GM19099 (cell line): ENCODE measurements around the gene DCTN2.

Experiments
- POLR2A ChIP-seq: IDR thresholded peaks from 3 replicates; pipeline ENCODE4 v1.6.1; 2011; ENCODE audit warnings: low read depth; ENCODE audit not compliant: insufficient read length; ENCODE audit errors: extremely low read depth

DCTN2 gene

DNA sequence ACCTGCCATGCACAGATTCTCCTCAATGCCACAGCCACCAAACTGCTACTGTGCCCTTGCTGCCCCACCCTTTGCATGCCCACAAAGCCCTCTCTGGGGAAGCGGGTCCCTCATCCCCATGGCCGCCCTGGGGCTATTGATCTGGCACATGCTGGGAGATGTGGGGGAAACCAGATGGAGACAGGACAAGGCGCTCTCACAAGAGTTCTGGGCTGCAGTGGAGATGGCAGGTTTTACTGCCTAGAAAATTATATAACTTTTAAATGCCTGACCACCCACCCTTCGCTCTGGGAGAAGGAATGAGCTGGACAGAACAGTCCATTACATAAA is 33.4 kb upstream of the DCTN2 start:
- no peak for TF ChIP-seq POLR2A

DNA sequence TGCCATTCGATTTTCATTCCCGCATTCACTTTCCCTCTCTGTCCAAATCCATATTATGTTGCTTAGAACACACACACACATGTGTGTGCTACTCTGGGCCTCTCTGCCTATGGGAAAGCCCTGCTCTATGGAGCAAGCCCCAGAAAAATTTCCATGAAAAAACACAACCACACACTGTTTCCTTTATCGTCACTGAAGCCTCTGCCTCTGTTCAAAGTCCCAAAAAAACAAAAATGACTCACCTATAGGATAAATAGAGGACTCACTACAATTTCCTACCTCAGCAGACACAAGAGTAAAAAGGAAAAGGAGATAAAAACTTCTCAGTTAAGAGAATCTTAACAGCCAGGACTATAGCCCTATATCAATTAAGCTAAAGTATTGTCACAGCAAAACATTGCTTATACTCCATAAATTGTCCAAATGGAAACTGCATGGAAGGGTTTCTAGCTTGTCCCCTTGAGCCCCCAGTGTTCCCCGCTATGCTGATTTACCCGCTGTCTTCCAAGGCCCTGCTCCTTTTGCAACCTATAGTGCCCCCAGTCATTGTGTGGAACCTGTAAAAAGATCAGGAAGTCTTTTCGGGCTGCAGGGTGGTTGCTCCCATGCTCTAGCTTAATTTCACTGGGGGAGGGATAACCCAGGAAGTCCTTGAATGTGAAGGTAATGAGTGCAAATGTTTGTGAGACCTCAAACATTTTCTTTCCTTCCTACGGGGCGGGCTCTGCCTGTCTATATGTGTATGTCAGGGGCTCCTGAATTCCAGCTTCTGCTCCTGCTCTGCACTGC is 32.9 kb upstream of the DCTN2 start:
- TF ChIP-seq POLR2A, result no peak

DNA sequence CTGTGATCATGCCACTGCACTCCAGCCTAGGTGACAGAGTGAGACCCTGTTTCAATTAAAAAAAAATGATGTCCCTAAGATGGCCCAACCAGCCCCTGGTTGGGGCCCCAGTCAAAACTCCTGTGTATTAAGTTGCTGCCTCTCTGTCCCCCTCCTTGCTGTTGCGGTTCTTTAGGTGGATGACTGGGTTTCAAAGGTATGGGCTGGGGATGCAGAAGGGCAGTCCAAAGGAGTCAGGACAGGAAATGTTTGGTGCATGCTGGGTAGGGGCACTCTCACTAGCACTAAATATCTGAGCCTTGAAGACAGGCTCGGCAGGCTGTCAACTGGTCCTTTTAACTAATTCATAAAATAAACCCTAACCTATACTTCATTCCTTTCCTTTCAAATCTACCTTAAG is 32.0 kb upstream of the DCTN2 start:
- no peak for TF ChIP-seq POLR2A

DNA sequence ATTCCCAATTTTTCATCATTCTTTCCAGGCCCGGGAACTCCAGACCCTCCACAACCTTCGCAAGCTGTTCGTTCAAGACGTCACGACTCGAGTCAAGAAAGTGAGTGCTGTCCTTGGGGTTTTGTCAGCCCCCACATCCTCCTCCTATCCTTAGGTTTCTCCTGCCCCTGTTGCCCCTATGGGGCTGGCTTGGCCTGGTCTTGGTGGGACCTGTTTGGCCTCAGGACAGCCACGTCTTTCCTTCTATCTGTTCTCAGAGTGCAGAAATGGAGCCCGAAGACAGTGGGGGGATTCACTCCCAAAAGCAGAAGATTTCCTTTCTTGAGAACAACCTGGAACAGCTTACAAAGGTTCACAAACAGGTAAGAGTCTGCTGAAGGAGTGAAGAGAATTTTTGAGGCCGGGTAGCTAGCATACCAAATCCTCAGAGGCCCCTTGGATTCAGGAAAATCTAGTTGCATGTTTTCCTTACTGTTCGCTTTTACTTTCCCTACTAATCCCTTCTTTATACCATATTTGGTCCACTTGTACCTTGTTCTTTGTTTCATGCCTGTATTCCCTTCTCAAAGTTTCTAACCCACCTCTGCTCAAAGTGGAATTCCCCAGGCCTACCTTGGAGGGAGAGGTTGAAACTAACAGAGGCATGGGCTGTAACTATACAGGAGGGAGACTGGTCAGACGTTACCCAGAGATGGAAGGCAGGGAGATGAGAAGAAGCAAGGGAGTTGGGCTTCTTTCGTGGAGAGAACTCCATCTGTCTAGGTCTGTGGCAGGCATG is 31.2 kb upstream of the DCTN2 start:
- no peak for TF ChIP-seq POLR2A

DNA sequence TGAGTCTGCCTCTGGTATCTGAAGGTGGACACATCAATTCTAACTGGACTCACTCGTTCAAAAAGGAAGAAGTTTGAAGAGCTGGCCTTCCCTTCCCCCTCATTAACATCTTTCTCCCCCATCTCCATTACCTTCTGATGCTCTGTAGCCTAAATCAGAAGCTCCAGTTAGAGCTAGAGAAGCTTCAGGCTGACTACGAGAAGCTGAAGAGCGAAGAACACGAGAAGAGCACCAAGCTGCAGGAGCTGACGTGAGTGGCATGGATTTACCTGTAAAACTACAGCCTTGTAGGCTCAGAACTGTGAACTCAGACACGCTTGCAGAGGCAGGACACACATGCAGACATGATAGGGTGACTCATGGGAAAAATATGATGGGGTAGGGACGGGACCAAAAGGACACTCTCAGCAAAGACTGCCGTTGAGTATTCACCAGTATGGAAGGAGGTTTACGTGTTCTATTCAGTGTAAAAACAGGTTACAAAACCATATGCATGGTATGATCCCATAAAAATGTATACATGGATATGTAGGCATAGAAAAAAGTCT is 29.7 kb upstream of the DCTN2 start:
- TF ChIP-seq POLR2A, result no peak

DNA sequence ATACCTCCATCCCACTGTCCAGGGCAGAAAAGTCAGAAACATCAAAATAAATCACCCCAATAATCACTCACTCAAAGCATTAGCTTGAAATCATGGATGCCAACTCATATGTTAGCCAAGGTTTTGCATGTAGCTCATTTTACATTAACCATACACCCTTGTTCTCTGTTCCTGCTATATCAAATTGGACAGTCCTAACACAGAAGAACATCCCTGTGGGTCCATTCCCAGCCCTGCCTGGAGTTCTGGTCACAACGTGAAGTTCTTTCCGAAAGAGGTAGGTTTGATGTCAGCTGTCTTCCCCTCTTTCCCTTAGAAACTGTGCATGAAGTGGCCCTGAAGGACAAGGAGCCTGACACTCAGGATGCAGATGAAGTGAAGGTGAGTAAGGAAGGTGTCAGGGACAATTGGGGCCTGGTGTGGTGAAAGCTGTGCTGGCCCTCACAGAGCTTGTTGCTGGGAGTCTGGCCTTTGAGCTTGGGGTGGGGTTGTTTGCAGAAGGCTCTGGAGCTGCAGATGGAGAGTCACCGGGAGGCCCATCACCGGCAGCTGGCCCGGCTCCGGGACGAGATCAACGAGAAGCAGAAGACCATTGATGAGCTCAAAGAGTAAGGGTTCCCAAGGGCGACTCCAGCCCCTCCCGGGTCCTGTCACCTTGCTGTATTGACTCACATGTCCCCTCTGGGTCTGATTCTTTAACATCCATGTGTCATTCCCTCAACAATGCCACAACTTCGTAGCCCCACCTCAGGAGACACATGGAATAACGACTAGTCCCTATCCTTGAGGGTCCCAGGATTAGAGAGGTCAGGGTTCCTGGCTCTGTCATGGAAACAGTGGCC is 29.0 kb upstream of the DCTN2 start:
- no peak for TF ChIP-seq POLR2A

DNA sequence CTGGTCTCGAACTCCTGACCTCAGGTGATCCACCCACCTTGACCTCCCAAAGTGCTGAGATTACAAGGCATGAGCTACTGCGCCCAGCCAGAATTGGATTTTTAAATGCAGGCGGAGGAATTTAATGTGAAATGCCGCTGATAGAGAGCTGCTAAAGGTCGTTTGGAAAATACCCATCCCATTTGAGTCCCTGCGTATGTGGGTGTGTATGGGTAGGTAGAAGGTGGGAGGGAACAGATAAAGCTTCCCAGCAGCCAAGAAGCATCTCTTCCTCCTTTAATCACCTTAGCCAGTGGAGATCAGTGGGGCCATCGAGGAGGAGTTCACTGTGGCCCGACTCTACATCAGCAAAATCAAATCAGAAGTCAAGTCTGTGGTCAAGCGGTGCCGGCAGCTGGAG is 27.8 kb upstream of the DCTN2 start:
- TF ChIP-seq POLR2A, result no peak

DNA sequence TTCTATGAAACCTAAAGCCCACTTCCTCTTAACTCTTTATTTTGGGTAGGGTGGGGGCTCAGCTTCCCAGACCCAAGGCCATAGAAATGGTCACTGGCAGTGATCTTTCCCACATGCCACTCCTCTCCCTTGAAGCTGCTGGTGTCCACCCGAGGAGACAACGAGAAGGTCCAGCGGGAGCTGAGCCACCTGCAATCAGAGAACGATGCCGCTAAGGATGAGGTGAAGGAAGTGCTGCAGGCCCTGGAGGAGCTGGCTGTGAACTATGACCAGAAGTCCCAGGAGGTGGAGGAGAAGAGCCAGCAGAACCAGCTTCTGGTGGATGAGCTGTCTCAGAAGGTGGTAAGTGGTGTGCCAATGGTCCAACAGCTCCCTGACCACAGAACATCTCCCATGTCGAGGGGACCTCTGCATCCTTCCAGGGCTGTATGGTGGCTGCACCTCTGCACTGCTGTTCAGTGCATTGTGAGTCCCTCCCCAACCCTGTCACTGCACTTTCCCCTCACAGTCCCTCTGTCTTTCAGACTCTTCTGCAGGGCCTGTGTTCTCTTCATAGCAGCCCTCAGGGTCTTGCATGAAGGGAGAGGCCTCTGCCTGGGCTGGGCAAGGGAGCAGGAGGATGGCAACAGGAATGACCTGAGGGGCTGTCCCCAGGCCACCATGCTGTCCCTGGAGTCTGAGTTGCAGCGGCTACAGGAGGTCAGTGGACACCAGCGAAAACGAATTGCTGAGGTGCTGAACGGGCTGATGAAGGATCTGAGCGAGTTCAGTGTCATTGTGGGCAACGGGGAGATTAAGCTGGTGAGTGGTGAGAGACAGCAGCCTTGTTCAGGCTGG is 25.2 kb upstream of the DCTN2 start:
- no peak for TF ChIP-seq POLR2A

DNA sequence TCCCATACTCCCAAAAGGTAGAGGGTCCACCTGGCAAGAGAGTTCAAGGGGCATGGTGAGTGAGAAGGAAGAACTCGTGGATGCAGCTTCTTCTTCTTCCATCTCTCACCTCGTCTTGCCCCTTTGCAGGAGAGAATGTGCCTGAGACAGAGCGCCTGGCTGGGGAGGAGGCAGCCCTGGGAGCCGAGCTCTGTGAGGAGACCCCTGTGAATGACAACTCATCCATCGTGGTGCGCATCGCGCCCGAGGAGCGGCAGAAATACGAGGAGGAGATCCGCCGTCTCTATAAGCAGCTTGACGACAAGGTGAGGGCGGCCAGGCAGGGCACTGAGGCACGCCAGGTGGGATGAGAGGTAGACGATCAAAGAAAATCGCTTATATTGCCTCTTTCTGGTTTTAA is 22.9 kb upstream of the DCTN2 start:
- no peak for TF ChIP-seq POLR2A

DNA sequence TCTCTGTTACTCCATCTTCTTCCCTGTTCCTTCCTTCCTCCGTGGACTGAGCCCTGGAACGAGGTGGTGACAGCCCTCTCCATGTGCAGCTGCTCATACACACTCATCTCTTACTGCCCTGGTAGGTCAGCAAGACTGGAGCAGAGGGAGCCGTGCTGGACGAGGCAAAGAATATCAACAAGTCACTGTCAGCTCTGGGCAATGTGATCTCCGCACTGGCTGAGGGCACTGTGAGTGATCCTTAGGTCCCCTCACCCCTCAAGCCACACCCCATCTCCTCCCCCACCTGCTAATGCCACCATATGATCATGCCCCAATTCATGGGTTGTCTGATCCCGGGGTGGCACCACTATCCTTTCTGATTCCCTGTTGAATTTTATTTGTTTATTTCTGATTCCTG is 21.8 kb upstream of the DCTN2 start:
- no peak for TF ChIP-seq POLR2A

DNA sequence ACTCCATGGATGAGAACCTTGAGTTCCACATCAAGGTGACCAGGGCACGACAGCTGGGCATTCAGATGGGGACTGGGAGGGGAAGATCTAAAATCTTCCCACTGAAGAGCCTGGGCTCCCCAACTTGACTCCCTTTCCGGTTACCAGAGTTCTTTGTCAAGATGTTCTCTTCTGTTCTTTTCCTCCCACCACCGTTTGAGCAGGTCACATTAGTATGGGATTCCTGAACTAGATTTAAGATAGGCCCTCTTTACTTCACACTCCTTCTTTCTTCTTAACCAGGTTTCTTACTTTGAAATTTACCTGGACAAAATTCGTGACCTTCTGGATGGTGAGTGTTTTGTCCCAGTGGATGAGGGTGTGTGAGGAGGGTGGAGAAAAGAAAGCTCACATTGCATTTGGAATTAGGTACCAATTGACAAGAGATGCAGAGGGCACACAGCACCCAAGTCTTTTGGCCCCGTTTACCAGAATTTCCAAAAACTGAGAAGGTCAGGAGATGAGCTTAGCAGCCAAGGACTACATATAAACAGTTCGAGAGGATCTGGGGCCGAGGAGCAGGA is 17.3 kb upstream of the DCTN2 start:
- TF ChIP-seq POLR2A, result no peak

DNA sequence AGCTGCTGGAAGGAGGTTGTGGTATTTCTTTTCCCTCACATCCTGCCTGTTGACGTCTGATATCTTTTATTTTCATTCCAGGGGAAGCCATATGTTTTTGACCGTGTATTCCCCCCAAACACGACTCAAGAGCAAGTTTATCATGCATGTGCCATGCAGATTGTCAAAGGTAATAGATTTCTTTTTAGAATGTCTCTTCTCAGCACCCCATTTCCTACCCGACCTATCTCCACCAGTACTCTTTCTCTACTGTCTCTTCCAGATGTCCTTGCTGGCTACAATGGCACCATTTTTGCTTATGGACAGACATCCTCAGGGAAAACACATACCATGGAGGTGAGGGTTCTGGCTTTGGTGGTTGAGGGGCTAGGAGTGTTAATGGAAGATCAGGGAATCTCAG is 16.4 kb upstream of the DCTN2 start:
- no peak for TF ChIP-seq POLR2A

DNA sequence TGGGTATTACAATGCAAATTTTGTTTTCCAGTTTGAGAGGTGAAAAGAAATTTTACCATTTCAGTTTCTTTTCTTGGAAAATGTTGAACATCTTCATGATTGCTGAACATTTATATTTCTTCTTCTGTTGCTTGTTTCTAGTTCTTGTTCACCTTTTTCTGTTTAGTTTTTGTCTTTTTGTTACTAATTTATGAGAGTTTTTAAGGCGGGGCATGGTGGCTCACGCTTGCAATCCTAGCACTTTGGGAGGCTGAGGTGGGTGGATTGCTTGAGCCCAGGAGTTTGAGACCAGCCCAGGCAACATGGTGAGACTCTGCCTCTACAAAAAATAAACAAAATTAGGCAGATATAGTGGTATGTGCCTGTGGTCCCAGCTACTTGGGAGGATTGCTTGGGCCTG is 13.5 kb upstream of the DCTN2 start:
- no peak for TF ChIP-seq POLR2A

DNA sequence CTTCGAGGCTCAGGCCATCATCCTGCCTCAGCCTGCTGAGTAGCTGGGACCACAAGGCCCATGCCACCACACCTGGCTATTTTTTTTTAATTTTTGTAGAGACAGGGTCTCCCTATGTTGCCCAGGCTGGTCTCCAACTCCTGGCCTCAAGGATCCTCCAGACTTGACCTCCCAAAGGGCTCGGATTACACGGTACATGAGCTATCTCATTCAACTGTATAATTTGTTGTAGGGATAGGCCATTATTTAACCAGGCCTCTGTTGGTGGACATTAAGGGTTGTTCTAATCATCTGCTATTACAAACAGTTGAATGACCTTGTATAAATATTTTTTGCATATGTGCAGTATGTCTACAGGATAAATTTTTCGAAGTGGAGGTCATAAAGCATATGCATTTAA is 11.9 kb upstream of the DCTN2 start:
- TF ChIP-seq POLR2A, result no peak
